Kidney (tissue), 14 donors: ENCODE data around the gene DPP6. TPM values are rescaled to one million over a fixed set of nuclear protein-coding genes. Genes with fewer than 3 reads are reported as not detected.

ENCODE experiments used
- DNase-seq, 5 donors: peaks; one replicate each; pipeline ENCODE4 v3.0.0-alpha.2; 2013 to 2020
- FAIRE-seq: peaks from 2 replicates; lab custom pipeline; 2012; peaks lifted over from hg19 to GRCh38; lab: Jason Lieb, UNC
- H3K27ac ChIP-seq, 2 donors: one replicate each; pipeline ENCODE4 v1.7.0; 2013; ENCODE audit warnings: low read depth in 2 of 2, low read length in 2 of 2, inconsistent platforms in 1 of 2
- H3K27me3 ChIP-seq: one replicate; pipeline ENCODE4 v1.7.1; 2013; ENCODE audit warnings: low read length, inconsistent platforms; ENCODE audit not compliant: control insufficient read depth, insufficient read depth
- H3K36me3 ChIP-seq, 3 donors: one replicate each; pipeline versions ENCODE4 v1.7.0 to v1.7.1; 2013; ENCODE audit warnings: low read length in 3 of 3, control low read depth in 1 of 3, inconsistent platforms in 1 of 3; ENCODE audit not compliant: insufficient read depth in 3 of 3, control insufficient read depth in 2 of 3
- H3K4me1 ChIP-seq, 3 donors: one replicate each; pipeline versions ENCODE4 v1.7.0 to v1.7.1; 2013; ENCODE audit warnings: low read length in 3 of 3, inconsistent platforms in 1 of 3, low read depth in 1 of 3; ENCODE audit not compliant: control insufficient read depth in 2 of 3, insufficient read depth in 2 of 3
- H3K4me3 ChIP-seq, 3 donors: one replicate each; pipeline versions ENCODE4 v1.7.0 to v1.8.1; 2013; ENCODE audit warnings: low read length in 3 of 3, control low read depth in 1 of 3, inconsistent platforms in 1 of 3
- H3K9ac ChIP-seq, 3 donors: one replicate each; pipeline versions ENCODE4 v1.7.0 to v1.7.1; 2013; ENCODE audit warnings: low read length in 3 of 3, control low read depth in 1 of 3, inconsistent platforms in 1 of 3
- H3K9me3 ChIP-seq, 3 donors: one replicate each; pipeline versions ENCODE4 v1.7.0 to v1.7.1; 2013; ENCODE audit warnings: low read length in 3 of 3, control low read depth in 1 of 3, inconsistent platforms in 1 of 3; ENCODE audit not compliant: control insufficient read depth in 2 of 3, insufficient read depth in 1 of 3
- intact Hi-C: fragments of 100-400 bp; cut with DNase I; formaldehyde crosslinking; loops from one replicate; pipeline ENCODE4 v1.11.1; 2022
- polyA plus RNA-seq: library from polyadenylated mRNA; stranded (reverse); fragments of 350-450 nt; fragmentation: Illumina TruSeq; extraction: RNeasy Lipid Tissue Mini Kit (QIAGEN cat#74804); gene quantifications from one replicate; pipeline ENCODE4 v1.2.3, GENCODE V29; 2014; ENCODE audit warnings: low read depth, low replicate concordance; ENCODE audit not compliant: insufficient read depth
- total RNA-seq: library from RNA; stranded (reverse); fragmentation: NEBNext Ultra II Directional; extraction: Animal tissue kit (Norgen Biotek cat#: 25700); gene quantifications from one replicate; pipeline ENCODE4 v1.2.1, GENCODE V29; 2021
- TF ChIP-seq, protein P1 (sequence below): IDR thresholded peaks from 3 replicates; pipeline ENCODE4 v1.5.1; 2012; ENCODE audit warnings: mild to moderate bottlenecking, moderate library complexity, borderline replicate concordance; ENCODE audit not compliant: insufficient read depth; ENCODE audit errors: extremely low read depth
- donor health status: control.
- donor health status: control.
- donor health status: control.
- donor health status: control.
- donor health status: control.
- donor health status: DM: yes; HTN: yes; CAD: no.
- donor health status: Normal renal cell carcinoma (clear cell type).

Gene DPP6
- total and polyA plus RNA-seq, 2 donors from 2014 or later = 1.8 to 6.9 TPM

DNA sequence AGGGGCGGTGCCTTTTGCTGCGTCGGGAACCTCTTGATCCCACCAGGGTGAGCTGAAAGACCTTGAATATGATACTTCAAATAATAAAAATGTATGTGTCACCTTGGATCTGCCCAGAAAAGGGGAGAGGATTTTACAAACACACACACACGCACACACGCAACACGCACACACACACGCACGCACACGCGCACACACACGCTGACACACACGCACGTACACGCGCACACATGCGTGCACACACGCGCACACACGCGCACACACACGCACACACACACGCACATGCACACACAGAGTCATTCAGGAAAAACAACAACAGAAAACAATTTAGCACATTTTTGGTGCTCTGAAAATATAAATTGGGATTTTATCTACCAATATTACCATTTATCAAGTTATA lies 571.2 kb downstream of the DPP6 start:
- Histone ChIP-seq H3K4me1 (peaks cover 0 to 2% (median 0%) of the 10 kb centered on the region in 3 donors), H3K4me3 (no peak overlapping the region), H3K36me3 (no peaks in the 10 kb centered on the region), H3K27ac (no peak overlapping the region), H3K9ac (no peak overlapping the region), H3K27me3 (no peaks in the 10 kb centered on the region), H3K9me3 (no peaks in the 10 kb centered on the region)
- intact Hi-C loops = no loop called here
- FAIRE-seq = no peak
- TF ChIP-seq, protein P1, sequence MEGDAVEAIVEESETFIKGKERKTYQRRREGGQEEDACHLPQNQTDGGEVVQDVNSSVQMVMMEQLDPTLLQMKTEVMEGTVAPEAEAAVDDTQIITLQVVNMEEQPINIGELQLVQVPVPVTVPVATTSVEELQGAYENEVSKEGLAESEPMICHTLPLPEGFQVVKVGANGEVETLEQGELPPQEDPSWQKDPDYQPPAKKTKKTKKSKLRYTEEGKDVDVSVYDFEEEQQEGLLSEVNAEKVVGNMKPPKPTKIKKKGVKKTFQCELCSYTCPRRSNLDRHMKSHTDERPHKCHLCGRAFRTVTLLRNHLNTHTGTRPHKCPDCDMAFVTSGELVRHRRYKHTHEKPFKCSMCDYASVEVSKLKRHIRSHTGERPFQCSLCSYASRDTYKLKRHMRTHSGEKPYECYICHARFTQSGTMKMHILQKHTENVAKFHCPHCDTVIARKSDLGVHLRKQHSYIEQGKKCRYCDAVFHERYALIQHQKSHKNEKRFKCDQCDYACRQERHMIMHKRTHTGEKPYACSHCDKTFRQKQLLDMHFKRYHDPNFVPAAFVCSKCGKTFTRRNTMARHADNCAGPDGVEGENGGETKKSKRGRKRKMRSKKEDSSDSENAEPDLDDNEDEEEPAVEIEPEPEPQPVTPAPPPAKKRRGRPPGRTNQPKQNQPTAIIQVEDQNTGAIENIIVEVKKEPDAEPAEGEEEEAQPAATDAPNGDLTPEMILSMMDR = no peak
- no peak for DNase-seq

GRCh38 chr7:154627646-154628290 lies 575.6 kb downstream of the DPP6 start:
- intact Hi-C loops = no loop called here
- Histone ChIP-seq H3K9ac (no peak overlapping the region), H3K4me1 (peaks cover 0 to 2% (median 0%) of the 10 kb centered on the region in 3 donors), H3K27me3 (no peaks in the 10 kb centered on the region), H3K36me3 (no peaks in the 10 kb centered on the region), H3K27ac (no peak overlapping the region), H3K4me3 (no peak overlapping the region), H3K9me3 (no peaks in the 10 kb centered on the region)
- FAIRE-seq = no peak
- TF ChIP-seq, protein P1 = no peak
- DNase-seq = peak in 4 of 5 donors; percentile 37 to 71 (median 64)

DNA sequence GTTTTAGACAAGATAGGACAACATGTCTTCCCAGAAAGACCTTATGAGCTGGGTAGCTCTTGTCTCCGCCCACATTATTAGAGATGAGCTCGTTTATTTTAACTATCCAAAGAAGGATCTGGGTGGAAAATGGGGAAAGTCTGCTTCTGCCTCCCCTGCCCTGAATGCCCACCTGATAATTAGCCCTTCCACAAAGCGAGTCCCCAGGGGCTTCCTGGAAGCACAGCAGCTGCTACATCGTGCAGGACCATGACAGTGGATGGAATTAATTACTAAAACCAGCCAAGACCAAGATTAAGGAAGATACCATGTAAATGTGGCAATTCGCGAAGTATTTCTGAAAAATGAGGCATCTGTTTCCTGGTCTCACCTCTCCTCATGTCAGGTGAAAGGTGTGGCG lies 576.4 kb downstream of the DPP6 start:
- no peak overlapping the region for H3K27ac ChIP-seq
- H3K4me1 ChIP-seq = peaks cover 0 to 2% (median 0%) of the 10 kb centered on the region in 3 donors
- no peaks in the 10 kb centered on the region for H3K27me3 ChIP-seq
- intact Hi-C loops = no loop called here
- DNase-seq = no peak
- H3K9me3 ChIP-seq = no peaks in the 10 kb centered on the region
- no peak overlapping the region for H3K4me3 ChIP-seq
- H3K9ac ChIP-seq = no peak overlapping the region
- FAIRE-seq = no peak
- TF ChIP-seq, protein P1 = no peak
- H3K36me3 ChIP-seq = no peaks in the 10 kb centered on the region
